ENCODE measurements around the gene MBNL1.
"Not testable (repeated sequence)": the region's sequence is repeated elsewhere in the genome, so short reads cannot be mapped to it uniquely, and the experiment has no call there.

Gene MBNL1

GRCh38 chr3:152379415-152380042 lies 110.8 kb downstream of the MBNL1 start:
- no peak for DNase-seq (ENCODE audit: low spot score)

- no peak for DNase-seq (ENCODE audit: low spot score)
Observed at GRCh38 chr3:152380043-152380442, 111.3 kb downstream of the MBNL1 start.

- DNase-seq (ENCODE audit: low spot score) = no peak
Observed at GRCh38 chr3:152381881-152382295, 113.2 kb downstream of the MBNL1 start.

GRCh38 chr3:152382312-152383135 lies 113.8 kb downstream of the MBNL1 start:
- DNase-seq (ENCODE audit: low spot score) = no peak

- DNase-seq (ENCODE audit: low spot score) = no peak
Observed at GRCh38 chr3:152383136-152383606, 114.4 kb downstream of the MBNL1 start.

GRCh38 chr3:152384412-152384811 lies 115.7 kb downstream of the MBNL1 start:
- no peak for DNase-seq (ENCODE audit: low spot score)

- DNase-seq (ENCODE audit: low spot score) = no peak
Observed at GRCh38 chr3:152385761-152386160, 117.0 kb downstream of the MBNL1 start.

GRCh38 chr3:152386208-152386607 lies 117.5 kb downstream of the MBNL1 start:
- no peak for DNase-seq (ENCODE audit: low spot score)

- DNase-seq (ENCODE audit: low spot score) = no peak
Observed at GRCh38 chr3:152388631-152389030, 119.9 kb downstream of the MBNL1 start.

- DNase-seq (ENCODE audit: low spot score) = no peak
Observed at GRCh38 chr3:152389316-152389934, 120.7 kb downstream of the MBNL1 start.

- no peak for DNase-seq (ENCODE audit: low spot score)
Observed at GRCh38 chr3:152390647-152391046, 121.9 kb downstream of the MBNL1 start.

- DNase-seq (ENCODE audit: low spot score) = no peak
Observed at GRCh38 chr3:152391671-152392070, 122.9 kb downstream of the MBNL1 start.

- DNase-seq (ENCODE audit: low spot score) = no peak
Observed at GRCh38 chr3:152392272-152392880, 123.6 kb downstream of the MBNL1 start.

GRCh38 chr3:152394246-152394645 lies 125.5 kb downstream of the MBNL1 start:
- DNase-seq (ENCODE audit: low spot score) = no peak

- DNase-seq (ENCODE audit: low spot score) = no peak
Observed at GRCh38 chr3:152395764-152396163, 127.0 kb downstream of the MBNL1 start.

- no peak for DNase-seq (ENCODE audit: low spot score)
Observed at GRCh38 chr3:152396867-152397266, 128.1 kb downstream of the MBNL1 start.

GRCh38 chr3:152397348-152397747 lies 128.6 kb downstream of the MBNL1 start:
- not testable (repeated sequence) for DNase-seq (ENCODE audit: low spot score)

GRCh38 chr3:152398495-152398894 lies 129.8 kb downstream of the MBNL1 start:
- DNase-seq (ENCODE audit: low spot score) = no peak

GRCh38 chr3:152399374-152399773 lies 130.6 kb downstream of the MBNL1 start:
- DNase-seq (ENCODE audit: low spot score) = peak; percentile 40

GRCh38 chr3:152400887-152401286 lies 132.2 kb downstream of the MBNL1 start:
- DNase-seq (ENCODE audit: low spot score) = no peak

- peak; percentile 48 for DNase-seq (ENCODE audit: low spot score)
Observed at GRCh38 chr3:152402695-152403451, 134.1 kb downstream of the MBNL1 start.

GRCh38 chr3:152403632-152404066 lies 134.9 kb downstream of the MBNL1 start:
- DNase-seq (ENCODE audit: low spot score) = no peak
